Measurements from ENCODE around the gene CHRNA9. TPM values are rescaled to one million over a fixed set of nuclear protein-coding genes. Genes with fewer than 3 reads are reported as not detected.

CHRNA9 gene
- total RNA-seq, 2 donors from 2014 or later = not detected

DNA sequence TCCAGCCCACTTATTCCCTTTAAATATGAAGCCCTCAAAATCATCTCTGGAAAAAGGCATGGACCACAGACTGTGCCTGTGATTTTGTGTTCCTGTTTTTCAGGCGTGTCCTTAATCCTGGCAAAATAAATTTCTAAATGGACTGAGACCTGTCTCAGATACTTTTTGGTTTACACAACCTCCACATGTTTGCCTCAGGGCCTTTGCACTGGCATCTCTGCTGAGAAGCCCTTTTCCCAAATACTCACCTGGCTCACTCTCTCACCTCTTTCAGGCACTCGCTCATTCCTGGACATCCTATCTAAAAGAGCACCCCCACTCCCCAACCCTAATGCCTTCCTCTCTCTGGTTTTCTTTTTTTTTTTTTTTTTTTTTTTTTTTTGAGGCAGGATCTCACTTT, 40.5 kb downstream of the CHRNA9 start:
- TF ChIP-seq, protein P1, sequence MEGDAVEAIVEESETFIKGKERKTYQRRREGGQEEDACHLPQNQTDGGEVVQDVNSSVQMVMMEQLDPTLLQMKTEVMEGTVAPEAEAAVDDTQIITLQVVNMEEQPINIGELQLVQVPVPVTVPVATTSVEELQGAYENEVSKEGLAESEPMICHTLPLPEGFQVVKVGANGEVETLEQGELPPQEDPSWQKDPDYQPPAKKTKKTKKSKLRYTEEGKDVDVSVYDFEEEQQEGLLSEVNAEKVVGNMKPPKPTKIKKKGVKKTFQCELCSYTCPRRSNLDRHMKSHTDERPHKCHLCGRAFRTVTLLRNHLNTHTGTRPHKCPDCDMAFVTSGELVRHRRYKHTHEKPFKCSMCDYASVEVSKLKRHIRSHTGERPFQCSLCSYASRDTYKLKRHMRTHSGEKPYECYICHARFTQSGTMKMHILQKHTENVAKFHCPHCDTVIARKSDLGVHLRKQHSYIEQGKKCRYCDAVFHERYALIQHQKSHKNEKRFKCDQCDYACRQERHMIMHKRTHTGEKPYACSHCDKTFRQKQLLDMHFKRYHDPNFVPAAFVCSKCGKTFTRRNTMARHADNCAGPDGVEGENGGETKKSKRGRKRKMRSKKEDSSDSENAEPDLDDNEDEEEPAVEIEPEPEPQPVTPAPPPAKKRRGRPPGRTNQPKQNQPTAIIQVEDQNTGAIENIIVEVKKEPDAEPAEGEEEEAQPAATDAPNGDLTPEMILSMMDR (IDR thresholded peaks at IDR 0.05) = no peak
- Histone ChIP-seq H3K36me3 (no peaks in the 10 kb centered on the region), H3K9me3 (no peaks in the 10 kb centered on the region), H3K27me3 (no peaks in the 10 kb centered on the region), H3K4me3 (no peak overlapping the region), H3K4me1 (no peaks in the 10 kb centered on the region), H3K27ac (no peak overlapping the region)
- no peak for DNase-seq (ENCODE audit: low spot score)

DNA sequence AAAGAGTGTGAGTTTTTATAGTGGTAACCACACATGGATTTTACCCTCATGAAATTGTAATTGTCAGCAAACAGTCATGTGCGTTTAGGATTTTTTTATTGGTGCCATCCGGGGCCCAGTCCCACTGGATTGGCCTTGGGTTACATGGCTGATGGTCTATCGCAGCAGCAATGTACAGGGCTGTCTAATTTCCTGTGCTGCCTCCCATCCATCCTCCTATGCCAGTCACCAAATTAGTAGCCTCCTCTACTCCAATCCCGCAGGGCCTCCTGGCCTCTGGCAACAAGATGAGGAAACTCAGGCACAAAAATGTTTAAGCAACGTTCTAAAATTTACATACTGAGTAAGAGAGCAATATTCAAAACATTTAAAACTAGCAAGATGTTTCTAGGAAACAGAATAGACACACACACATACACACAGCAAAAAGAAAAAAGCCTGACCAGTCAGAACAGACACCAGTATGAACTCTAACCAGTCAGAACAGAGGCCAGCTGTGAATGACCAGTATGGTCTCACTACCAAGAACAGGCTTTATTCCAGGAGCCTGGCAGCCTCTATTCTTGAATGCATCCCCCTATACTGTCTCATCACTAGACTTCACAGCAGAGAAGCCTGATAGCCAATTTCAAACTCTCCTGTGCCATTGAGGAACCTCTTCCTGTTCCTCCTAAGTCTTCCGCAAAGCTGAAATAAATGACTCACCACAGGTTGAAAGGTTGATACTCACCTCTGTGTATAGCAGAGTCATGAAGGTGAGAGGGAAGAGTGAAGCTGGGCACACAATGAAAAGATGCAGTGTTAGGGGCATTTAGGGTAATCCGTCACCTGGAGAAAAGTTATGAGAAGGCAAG, 42.6 kb downstream of the CHRNA9 start:
- Histone ChIP-seq H3K27ac (no peak overlapping the region), H3K9me3 (no peaks in the 10 kb centered on the region), H3K36me3 (no peaks in the 10 kb centered on the region), H3K4me1 (no peaks in the 10 kb centered on the region), H3K27me3 (no peaks in the 10 kb centered on the region), H3K4me3 (no peak overlapping the region)
- TF ChIP-seq, protein P1 (IDR thresholded peaks at IDR 0.05) = no peak
- DNase-seq (ENCODE audit: low spot score) = no peak

DNA sequence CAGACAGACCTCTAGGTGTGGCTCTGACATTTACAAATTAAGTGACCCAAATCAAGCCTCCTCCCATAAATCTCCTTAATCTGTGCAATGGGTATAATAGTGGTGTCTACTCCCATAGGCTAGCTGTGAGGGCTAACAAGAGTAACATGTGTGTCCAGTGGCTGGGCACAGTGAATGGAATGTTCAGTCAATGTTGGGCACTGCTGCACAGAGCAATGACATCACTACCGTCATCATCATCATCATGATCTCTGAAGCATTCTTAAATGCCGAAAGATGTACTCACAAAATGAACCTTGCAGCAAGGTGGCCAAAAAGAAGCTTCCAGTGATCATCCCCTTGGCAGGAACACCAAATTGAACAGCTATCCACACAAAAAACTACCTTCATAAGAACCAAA, 43.5 kb downstream of the CHRNA9 start:
- no peaks in the 10 kb centered on the region for H3K4me1 ChIP-seq
- H3K27me3 ChIP-seq = no peaks in the 10 kb centered on the region
- H3K36me3 ChIP-seq = no peaks in the 10 kb centered on the region
- H3K9me3 ChIP-seq = no peaks in the 10 kb centered on the region
- TF ChIP-seq, protein P1 (IDR thresholded peaks at IDR 0.05) = no peak
- no peak overlapping the region for H3K4me3 ChIP-seq
- DNase-seq (ENCODE audit: low spot score) = no peak
- no peak overlapping the region for H3K27ac ChIP-seq

DNA sequence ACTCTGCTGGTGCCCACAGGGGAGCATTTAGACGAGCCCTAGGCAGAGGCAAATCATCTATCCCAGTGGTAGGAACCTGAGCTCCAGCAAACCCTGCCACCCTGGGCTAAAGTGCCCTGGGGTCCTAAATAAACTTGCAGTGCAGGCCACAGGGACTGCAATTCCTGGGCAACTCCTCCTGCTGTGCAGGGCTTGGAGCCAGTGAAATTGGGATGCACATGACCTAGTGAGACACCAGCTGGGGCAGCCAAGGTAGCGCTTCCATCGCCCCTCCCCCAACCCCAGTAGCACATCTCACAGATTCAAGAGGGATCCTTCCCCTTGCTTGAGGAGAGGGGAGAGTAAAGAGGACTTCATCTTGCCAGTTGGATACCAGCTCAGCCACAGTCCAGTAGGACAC, 44.1 kb downstream of the CHRNA9 start:
- no peak for DNase-seq (ENCODE audit: low spot score)
- Histone ChIP-seq H3K27ac (no peak overlapping the region), H3K4me1 (no peaks in the 10 kb centered on the region), H3K9me3 (no peaks in the 10 kb centered on the region), H3K36me3 (no peaks in the 10 kb centered on the region), H3K4me3 (no peak overlapping the region), H3K27me3 (no peaks in the 10 kb centered on the region)
- TF ChIP-seq, protein P1 (IDR thresholded peaks at IDR 0.05) = no peak

DNA sequence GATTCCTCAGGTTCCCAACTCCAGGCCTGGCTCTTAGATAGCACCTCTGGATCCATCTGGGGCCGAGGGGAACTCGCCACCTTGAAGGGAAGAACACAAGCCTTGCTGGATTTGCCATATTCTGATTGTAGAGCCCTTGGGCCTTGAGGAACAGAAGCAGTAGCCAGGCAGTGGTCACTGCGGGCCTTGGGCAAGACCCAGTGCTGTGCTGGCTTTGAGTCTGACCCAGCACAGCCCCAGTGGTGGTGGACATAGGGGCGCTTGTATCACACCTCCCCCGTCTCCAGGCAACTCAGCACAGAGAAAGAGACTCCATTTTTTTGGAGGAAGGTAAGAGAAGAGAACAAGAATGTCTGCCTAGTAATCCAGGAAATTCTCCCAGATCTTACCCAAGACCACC, 45.5 kb downstream of the CHRNA9 start:
- DNase-seq (ENCODE audit: low spot score) = no peak
- Histone ChIP-seq H3K36me3 (no peaks in the 10 kb centered on the region), H3K4me1 (no peaks in the 10 kb centered on the region), H3K27ac (no peak overlapping the region), H3K9me3 (no peaks in the 10 kb centered on the region), H3K4me3 (no peak overlapping the region), H3K27me3 (no peaks in the 10 kb centered on the region)
- TF ChIP-seq, protein P1 (IDR thresholded peaks at IDR 0.05) = no peak

DNA sequence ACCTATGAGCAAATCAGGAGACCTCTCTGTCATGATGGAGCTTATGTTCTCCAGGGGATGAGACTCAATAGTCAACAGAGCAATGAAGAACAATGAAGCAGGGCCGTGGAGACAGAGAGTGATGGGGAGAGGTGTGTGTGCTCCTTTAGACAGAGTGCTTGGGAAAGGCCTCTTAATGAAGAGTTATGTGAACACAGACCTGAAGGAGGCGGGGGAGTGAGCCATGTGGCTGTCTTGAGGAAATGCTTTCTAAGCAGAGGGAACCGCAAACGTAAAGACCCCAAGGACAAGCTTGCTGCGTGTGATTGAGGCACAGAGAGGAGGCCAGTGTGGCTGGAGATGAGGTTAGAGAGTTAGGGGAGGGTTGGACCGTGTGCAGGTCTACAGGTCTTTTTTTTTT, 53.1 kb downstream of the CHRNA9 start:
- H3K27me3 ChIP-seq = no peaks in the 10 kb centered on the region
- no peaks in the 10 kb centered on the region for H3K36me3 ChIP-seq
- no peak overlapping the region for H3K27ac ChIP-seq
- DNase-seq (ENCODE audit: low spot score) = no peak
- H3K9me3 ChIP-seq = no peaks in the 10 kb centered on the region
- TF ChIP-seq, protein P1 (IDR thresholded peaks at IDR 0.05) = no peak
- no peak overlapping the region for H3K4me3 ChIP-seq
- H3K4me1 ChIP-seq = no peaks in the 10 kb centered on the region
